A549 treated with DMSO at 1 μM for 4 hours (cell line): ENCODE measurements around the gene EIF2A. TPM values are rescaled to one million over a fixed set of nuclear protein-coding genes. Genes with fewer than 3 reads are reported as not detected.

Source experiments
- total RNA-seq: library from RNA; stranded (reverse); fragments of 200-300 nt; extraction: Qiagen RNA extraction; gene quantifications from 5 replicates; pipeline ENCODE4 v1.2.3, GENCODE V29; 2022; ENCODE audit warnings: low read depth

EIF2A gene
- 70.2 to 93.3 TPM (median 80.9 TPM) in 5 replicates for total RNA-seq

GRCh38 chr3:150546226-150547044 lies at the start of gene EIF2A, which contains the start of gene SERP1:
TSS of gene EIF2A (plus strand) at chr3:150546787. CDS start at chr3:150546803, 16 bp downstream.
TSS of gene SERP1 (minus strand) at chr3:150546496. CDS start at chr3:150546135, 361 bp downstream.

GRCh38 chr3:150603153-150603979 lies 56.8 kb downstream of the EIF2A start, which contains the start of gene SELENOT:
TSS of gene SELENOT (plus strand) at chr3:150603321. CDS start at chr3:150603363, 42 bp downstream.

Other genes starting within 250 kb of the EIF2A start
- 10.7 to 14.5 TPM (median 11.3 TPM) in 5 replicates for gene TSC22D2, start 138.5 kb upstream of the EIF2A start, total RNA-seq
- 45.7 to 106 TPM (median 90.4 TPM) in 5 replicates for gene SERP1, start 291 bp upstream of the EIF2A start, total RNA-seq
- gene SELENOT, start 56.5 kb downstream of the EIF2A start, total RNA-seq: 86.7 to 118 TPM (median 116 TPM) in 5 replicates
- gene ERICH6, start 157.1 kb downstream of the EIF2A start, total RNA-seq: 0.07 to 0.08 TPM in 2 of 5 replicates, not detected in the others
- 16.2 to 20.6 TPM (median 19.3 TPM) in 5 replicates for gene SIAH2, start 216.4 kb downstream of the EIF2A start, total RNA-seq